ENCODE data around the gene RTL9.
"Not testable (repeated sequence)": the region's sequence is repeated elsewhere in the genome, so short reads cannot be mapped to it uniquely, and the experiment has no call there.

Gene RTL9

DNA sequence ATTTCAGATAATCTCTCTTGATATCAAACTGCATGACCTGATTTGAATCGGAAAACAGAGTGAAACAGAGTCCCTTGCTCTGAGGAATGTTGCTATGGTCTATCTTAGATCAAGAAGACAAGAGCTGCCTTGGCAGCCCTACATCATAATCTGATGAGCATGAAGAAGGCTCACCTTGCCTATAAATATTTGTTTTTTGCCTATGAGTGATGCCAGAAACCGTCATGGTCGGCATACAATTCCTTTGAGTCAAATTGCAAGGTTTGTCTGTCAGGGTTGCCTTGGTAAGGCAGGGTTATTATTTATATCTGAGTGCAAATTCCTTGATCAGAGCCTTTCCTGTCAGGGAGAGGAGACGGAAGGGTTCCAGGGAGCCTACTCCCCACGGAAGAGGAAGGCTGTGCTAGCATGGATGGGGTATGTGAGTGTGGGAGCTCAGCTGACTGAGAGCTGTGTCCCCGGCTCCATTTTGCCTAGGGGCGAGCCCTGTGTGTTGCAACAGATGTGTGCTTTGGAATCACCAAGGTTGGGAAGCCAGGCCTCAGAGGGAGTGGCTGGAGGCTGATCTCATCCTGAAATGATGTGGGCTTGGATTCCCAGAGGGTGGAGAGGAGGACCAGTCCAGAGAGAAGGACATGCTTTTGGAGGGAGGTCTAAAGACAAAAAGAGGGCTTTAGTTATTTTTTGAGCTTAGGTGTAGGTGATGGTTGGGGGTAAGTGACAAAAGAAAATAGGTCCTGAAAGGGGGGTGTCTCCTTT is 43.6 kb downstream of the RTL9 start:
- DNase-seq (ENCODE audit: low spot score in 2 of 2): no peak
- Mint-ChIP-seq H3K36me3 (ENCODE audit: insufficient read depth) (no peaks in the 10 kb centered on the region), H3K27ac (ENCODE audit: low read depth) (peak overlapping the region; percentile 16)

DNA sequence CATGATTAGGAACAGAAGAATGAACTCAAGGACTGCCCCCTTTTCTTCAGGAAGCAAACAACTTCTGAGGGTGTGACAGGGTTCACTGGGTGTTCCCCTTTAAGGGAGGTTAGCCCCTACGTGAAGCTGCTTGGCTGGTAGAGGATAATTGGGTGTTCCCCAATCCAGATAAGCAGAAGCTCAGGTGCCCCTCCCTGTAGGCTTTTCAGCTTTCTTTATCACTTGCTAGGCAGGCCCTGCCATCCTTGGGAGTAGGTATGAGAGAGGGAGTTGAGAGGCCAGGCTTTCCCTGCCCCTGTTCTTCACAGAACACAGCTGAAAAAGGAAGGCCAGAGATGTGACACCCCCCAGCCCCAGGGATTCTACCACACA is 44.2 kb downstream of the RTL9 start:
- ATAC-seq (replicated peaks; ENCODE audit: extremely low read depth, poor library complexity, severe bottlenecking) (no peak), DNase-seq (ENCODE audit: low spot score in 2 of 2) (no peak)
- Mint-ChIP-seq H3K36me3 (ENCODE audit: insufficient read depth) (no peaks in the 10 kb centered on the region), H3K4me1 (no peaks in the 10 kb centered on the region), H3K27ac (ENCODE audit: low read depth) (no peak overlapping the region), H3K27me3 (peaks cover 18% of the 10 kb centered on the region), H3K9me3 (no peaks in the 10 kb centered on the region), H3K4me3 (no peak overlapping the region)

More for the DNA sequence above, 43.6 kb downstream of the RTL9 start:
- Mint-ChIP-seq H3K27me3 (peaks cover 21% of the 10 kb centered on the region), H3K4me3 (no peak overlapping the region), H3K9me3 (no peaks in the 10 kb centered on the region), H3K4me1 (no peaks in the 10 kb centered on the region)
- ATAC-seq (replicated peaks; ENCODE audit: extremely low read depth, poor library complexity, severe bottlenecking): no peak

DNA sequence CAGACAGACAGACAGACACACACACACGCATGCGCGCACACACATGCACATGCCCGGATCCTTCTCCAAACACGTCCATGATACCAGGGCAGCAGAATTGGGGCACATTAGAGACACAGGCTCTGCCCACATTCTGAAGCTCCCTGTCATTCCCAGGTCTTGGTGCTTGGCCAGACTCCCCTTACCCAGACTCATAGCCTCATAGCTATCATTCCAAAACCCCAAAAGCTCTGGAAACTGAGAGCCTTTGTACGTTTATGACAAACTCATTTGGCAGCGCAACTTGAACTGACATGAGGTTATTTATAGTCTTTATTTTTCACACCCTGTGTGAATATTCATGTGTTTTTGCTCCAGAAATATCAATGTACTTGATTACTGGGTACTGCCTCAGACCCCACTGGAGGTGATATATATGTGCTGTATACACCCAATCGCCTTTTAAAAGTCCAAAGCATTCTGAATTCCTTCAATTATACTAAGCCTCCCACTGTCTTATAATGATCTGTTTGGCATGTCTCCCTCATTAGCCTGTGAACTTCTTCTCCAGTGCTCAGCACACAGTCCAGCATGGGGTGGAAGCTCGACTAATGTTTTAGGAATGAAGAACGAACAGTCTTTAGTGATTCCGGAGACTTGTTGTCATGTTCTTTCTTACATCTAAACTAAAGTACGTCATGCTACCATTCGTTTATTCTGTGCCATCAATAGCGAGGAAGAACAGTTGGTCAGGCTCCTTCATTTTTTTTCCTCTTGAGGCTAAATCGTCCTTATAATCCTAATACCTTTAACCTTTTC is 45.0 kb downstream of the RTL9 start:
- Mint-ChIP-seq H3K36me3 (ENCODE audit: insufficient read depth) (no peaks in the 10 kb centered on the region), H3K27ac (ENCODE audit: low read depth) (no peak overlapping the region), H3K4me3 (no peak overlapping the region), H3K4me1 (no peaks in the 10 kb centered on the region), H3K27me3 (peaks cover 12% of the 10 kb centered on the region), H3K9me3 (no peaks in the 10 kb centered on the region)
- ATAC-seq (replicated peaks; ENCODE audit: extremely low read depth, poor library complexity, severe bottlenecking) (no peak), DNase-seq (ENCODE audit: low spot score in 2 of 2) (no peak)

DNA sequence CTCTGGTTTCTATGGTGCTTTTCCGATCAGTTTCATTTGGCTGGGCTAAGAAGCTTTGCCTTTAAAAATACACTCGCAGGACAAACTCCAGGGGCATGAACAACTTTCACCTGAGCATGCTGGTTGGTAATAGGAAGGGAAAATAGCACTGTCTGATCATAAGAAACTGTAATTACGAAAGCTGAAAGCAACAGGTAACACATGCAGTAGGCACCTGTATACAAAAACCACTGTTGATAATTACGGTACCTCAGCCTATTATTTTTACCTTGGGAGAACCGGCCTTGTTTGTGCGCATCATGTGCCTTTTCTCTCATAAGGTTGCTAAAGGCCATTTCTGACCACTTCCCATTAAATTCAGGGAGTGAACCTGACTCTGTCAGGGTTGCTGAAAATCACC is 45.7 kb downstream of the RTL9 start:
- Mint-ChIP-seq H3K9me3 (no peaks in the 10 kb centered on the region), H3K27ac (ENCODE audit: low read depth) (no peak overlapping the region), H3K4me1 (no peaks in the 10 kb centered on the region), H3K36me3 (ENCODE audit: insufficient read depth) (no peaks in the 10 kb centered on the region), H3K4me3 (no peak overlapping the region), H3K27me3 (peaks cover 12% of the 10 kb centered on the region)
- ATAC-seq (replicated peaks; ENCODE audit: extremely low read depth, poor library complexity, severe bottlenecking) (no peak), DNase-seq (ENCODE audit: low spot score in 2 of 2) (no peak)

DNA sequence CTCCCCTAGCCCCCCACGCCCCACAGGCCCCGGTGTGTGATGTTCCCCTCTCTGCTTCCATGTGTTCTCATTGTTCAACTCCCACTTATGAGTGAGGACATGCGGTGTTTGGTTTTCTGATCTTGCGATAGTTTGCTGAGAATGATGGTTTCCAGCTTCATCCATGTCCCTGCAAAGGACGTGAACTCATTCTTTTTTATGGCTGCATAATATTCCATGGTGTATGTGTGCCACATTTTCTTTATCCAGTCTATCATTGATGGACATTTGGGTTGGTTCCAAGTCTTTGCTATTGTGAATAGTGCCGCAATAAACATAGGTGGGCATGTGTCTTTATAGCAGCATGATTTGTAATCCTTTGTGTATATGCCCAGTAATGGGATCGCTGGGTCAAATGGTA is 47.6 kb downstream of the RTL9 start:
- H3K36me3 Mint-ChIP-seq (ENCODE audit: insufficient read depth); DNase-seq (ENCODE audit: low spot score in 2 of 2); H3K9me3 Mint-ChIP-seq; H3K27ac Mint-ChIP-seq (ENCODE audit: low read depth); H3K4me1 Mint-ChIP-seq; ATAC-seq (replicated peaks; ENCODE audit: extremely low read depth, poor library complexity, severe bottlenecking); H3K4me3 Mint-ChIP-seq: not testable (repeated sequence)
- peaks cover 12% of the 10 kb centered on the region for H3K27me3 Mint-ChIP-seq

DNA sequence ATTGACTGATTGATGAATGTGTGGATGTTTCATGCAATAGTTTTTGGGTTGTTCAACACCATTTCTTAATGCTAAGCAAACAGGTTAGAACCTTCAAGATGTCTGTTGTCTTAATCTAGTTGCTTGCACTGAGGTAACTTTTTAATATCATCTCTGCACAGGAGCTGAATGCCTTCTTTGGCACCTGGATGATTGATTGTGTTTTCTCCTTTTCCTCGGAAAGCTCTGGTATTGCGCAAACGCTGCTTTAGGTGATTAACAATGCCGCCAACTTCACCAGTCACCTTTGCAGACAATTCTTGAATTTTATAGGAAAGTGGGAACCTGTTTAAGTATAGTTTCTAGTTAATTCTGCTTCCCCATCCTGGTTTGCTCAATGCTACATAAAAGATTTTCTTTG is 48.2 kb downstream of the RTL9 start:
- Mint-ChIP-seq H3K27me3 (peaks cover 8% of the 10 kb centered on the region), H3K36me3 (ENCODE audit: insufficient read depth) (no peaks in the 10 kb centered on the region), H3K27ac (ENCODE audit: low read depth) (no peak overlapping the region), H3K4me3 (no peak overlapping the region), H3K9me3 (no peaks in the 10 kb centered on the region), H3K4me1 (no peaks in the 10 kb centered on the region)
- DNase-seq (ENCODE audit: low spot score in 2 of 2): no peak
- ATAC-seq (replicated peaks; ENCODE audit: extremely low read depth, poor library complexity, severe bottlenecking): no peak

DNA sequence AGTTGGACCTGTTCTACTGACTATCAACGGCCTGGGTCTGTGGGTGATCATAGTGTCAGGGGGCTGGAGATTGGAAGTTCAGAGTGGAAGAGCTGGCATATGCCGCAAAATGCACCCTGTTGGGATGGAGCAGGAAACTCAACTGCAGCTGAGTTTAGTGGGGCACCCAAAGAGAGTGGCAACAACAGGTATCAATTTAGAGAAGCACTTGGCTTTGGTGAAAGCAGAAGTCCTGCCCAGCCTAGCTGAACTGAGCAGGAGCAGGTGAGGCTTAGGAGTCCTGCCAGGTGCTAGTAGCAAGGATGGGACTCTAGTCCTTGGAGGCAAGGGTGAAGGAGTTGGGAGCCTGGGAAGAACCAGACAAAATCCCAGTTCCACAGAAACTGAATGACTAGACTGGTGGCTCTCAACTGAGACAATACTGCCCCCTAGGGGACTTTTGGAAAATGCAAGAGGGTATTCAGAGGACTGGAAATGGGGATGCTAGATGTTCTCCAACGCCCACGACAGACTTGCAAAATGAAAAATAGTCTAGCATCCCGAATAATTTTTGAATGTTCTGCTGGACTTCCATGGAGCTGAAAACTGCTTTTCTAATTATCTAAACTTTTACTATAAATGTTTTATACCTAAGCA is 49.4 kb downstream of the RTL9 start:
- Mint-ChIP-seq H3K9me3 (no peaks in the 10 kb centered on the region), H3K4me1 (peaks cover 2% of the 10 kb centered on the region), H3K4me3 (no peak overlapping the region), H3K36me3 (ENCODE audit: insufficient read depth) (no peaks in the 10 kb centered on the region), H3K27ac (ENCODE audit: low read depth) (no peak overlapping the region), H3K27me3 (peaks cover 5% of the 10 kb centered on the region)
- DNase-seq (ENCODE audit: low spot score in 2 of 2) (peak; percentile 15 to 31), ATAC-seq (replicated peaks; ENCODE audit: extremely low read depth, poor library complexity, severe bottlenecking) (no peak)

Data from central memory CD8-positive, alpha-beta T cell (primary cell).